Caco-2 (cell line): ENCODE data around the gene LYPD4. TPM values are rescaled to one million over a fixed set of nuclear protein-coding genes. Genes with fewer than 3 reads are reported as not detected.

Experiments
- Bru-seq: library from RNA; stranded (reverse); fragments of 400-500 nt; gene quantifications from one replicate; lab custom pipeline; 2021; lab: Mats Ljungman, UMichigan
- BruChase-seq, 2 experiments: library from RNA; stranded (reverse); fragments of 400-500 nt; gene quantifications; one replicate each; lab custom pipeline; 2021; lab: Mats Ljungman, UMichigan
- BruUV-seq: library from RNA; stranded (reverse); fragments of 400-500 nt; replicated peaks from 2 replicates; lab custom pipeline; 2021; lab: Mats Ljungman, UMichigan
- CTCF ChIA-PET: fragments of 300-600 bp; sonication (Branson Sonifier 250); formaldehyde crosslinking; loops from one replicate; lab custom pipeline; 2022; ENCODE audit warnings: antibody characterized with exemption; lab: Charles Lee
- POLR2A ChIA-PET: fragments of 300-600 bp; sonication (Branson Sonifier 250); formaldehyde crosslinking; loops from one replicate; lab custom pipeline; 2022; ENCODE audit warnings: antibody characterized with exemption; lab: Charles Lee
- DNase-seq, 2 experiments: peaks; one replicate each; pipeline versions ENCODE4 v3.0.0 to v3.0.0-alpha.2; 2020 to 2022
- H3K27me3 ChIP-seq: replicated peaks from 2 replicates; pipeline ENCODE4 v1.6.0; 2011; ENCODE audit warnings: low read length; ENCODE audit not compliant: control insufficient read depth, insufficient read depth
- H3K36me3 ChIP-seq: 2 replicates; pipeline ENCODE4 v1.5.1; 2011; ENCODE audit warnings: low read length; ENCODE audit not compliant: control insufficient read depth, insufficient read depth
- H3K4me1 ChIP-seq: fragments of 250-450 bp; sonication (Bioruptor Pico); 2 replicates; pipeline ENCODE4 v1.5.1; 2020; ENCODE audit warnings: mild to moderate bottlenecking
- H3K4me3 ChIP-seq: 2 replicates; pipeline ENCODE4 v1.5.1; 2011; ENCODE audit warnings: low read depth, mild to moderate bottlenecking, control low read depth, low read length
- H3K9me3 ChIP-seq: fragments of 250-450 bp; sonication (Bioruptor Pico); 2 replicates; pipeline ENCODE4 v1.5.1; 2020; ENCODE audit warnings: mild to moderate bottlenecking, moderate library complexity
- H3K27ac Mint-ChIP-seq: one replicate; pipeline ENCODE4 v1.8.0; 2022; ENCODE audit warnings: mixed read lengths; ENCODE audit not compliant: unreplicated experiment
- H3K27me3 Mint-ChIP-seq: one replicate; pipeline ENCODE4 v1.8.0; 2022; ENCODE audit warnings: mixed read lengths; ENCODE audit not compliant: insufficient read depth, unreplicated experiment
- H3K36me3 Mint-ChIP-seq: one replicate; pipeline ENCODE4 v1.8.0; 2022; ENCODE audit warnings: mild to moderate bottlenecking, mixed read lengths; ENCODE audit not compliant: insufficient read depth, unreplicated experiment
- H3K4me1 Mint-ChIP-seq: one replicate; pipeline ENCODE4 v1.8.0; 2022; ENCODE audit warnings: low read depth, mixed read lengths; ENCODE audit not compliant: unreplicated experiment
- H3K4me3 Mint-ChIP-seq: one replicate; pipeline ENCODE4 v1.8.0; 2022; ENCODE audit warnings: mild to moderate bottlenecking, moderate library complexity, mixed read lengths; ENCODE audit not compliant: unreplicated experiment
- H3K9me3 Mint-ChIP-seq: one replicate; pipeline ENCODE4 v1.8.0; 2022; ENCODE audit warnings: mixed read lengths; ENCODE audit not compliant: unreplicated experiment
- intact Hi-C: fragments of 100-400 bp; cut with micrococcal nuclease; formaldehyde crosslinking; loops from one replicate; pipeline ENCODE4 v1.10.0; 2022; ENCODE audit not compliant: unreplicated experiment
- long read RNA-seq: library from polyadenylated mRNA; stranded (forward); transcript quantifications from one replicate; pipeline ENCODE4 v2.0.0, GENCODE V29; 2022
- total RNA-seq: library from RNA; stranded (reverse); gene quantifications from 2 replicates; pipeline ENCODE4 v1.2.3, GENCODE V29; 2022
- TF ChIP-seq, protein P1 (sequence below), 2 experiments: fragments of 200-600 bp in 1 of 2; IDR thresholded peaks; 1 replicate in 1 of 2; 2 replicates in 1 of 2; pipeline versions ENCODE4 v1.5.1 to v1.8.0; 2011 to 2022; ENCODE audit warnings: antibody characterized with exemption in 1 of 2, control low read depth in 1 of 2, inconsistent platforms in 1 of 2, low read depth in 1 of 2, low read length in 1 of 2, mild to moderate bottlenecking in 1 of 2, moderate library complexity in 1 of 2; ENCODE audit not compliant: insufficient read depth in 1 of 2, severe bottlenecking in 1 of 2, unreplicated experiment in 1 of 2

LYPD4 gene, protein sequence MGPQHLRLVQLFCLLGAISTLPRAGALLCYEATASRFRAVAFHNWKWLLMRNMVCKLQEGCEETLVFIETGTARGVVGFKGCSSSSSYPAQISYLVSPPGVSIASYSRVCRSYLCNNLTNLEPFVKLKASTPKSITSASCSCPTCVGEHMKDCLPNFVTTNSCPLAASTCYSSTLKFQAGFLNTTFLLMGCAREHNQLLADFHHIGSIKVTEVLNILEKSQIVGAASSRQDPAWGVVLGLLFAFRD
- total RNA-seq (not detected in 2 replicates), Bru-seq, nascent RNA (not detected), BruChase-seq, experiment 1, labeled RNA remaining after a 2-hour chase (not detected), BruChase-seq, experiment 2, labeled RNA remaining after a 6-hour chase (percentile 6 among the genes with signal in this experiment)
- long read RNA-seq = 0 reads

DNA sequence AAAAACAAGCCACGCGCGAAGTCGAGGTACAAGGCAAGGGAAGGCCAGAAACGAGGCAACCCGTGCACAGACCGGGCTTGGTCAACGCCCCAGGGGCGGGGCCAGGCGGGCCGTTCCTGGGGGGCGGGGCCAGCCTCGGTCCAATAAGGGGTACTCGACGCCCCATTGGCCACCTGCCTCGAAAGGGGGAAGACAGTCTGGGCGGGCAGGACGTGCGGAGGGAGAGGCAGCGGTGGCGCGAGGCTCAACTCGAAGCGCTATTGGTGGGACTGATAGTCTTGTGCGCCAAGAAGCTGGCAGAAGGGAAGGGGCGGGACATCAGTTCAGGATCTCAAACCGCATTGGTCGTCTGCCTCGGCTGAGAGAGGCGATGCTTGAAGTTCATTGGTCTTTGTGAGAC lies at the start of gene LYPD4:
LYPD4 (minus strand) TSS at position 83 of the 400 bp plus-strand sequence. CDS start 5,398 bp downstream, outside the sequence.
- H3K4me3 ChIP-seq = no peak within 1 kb of the TSS
- Mint-ChIP-seq H3K36me3 (no peaks in the 10 kb centered on the region), H3K9me3 (peaks cover 13% of the 10 kb centered on the region), H3K27ac (no peak within 1 kb of the TSS), H3K27me3 (peaks cover 22% of the 10 kb centered on the region), H3K4me1 (no peaks in the 10 kb centered on the region), H3K4me3 (no peak within 1 kb of the TSS)
- POLR2A ChIA-PET = no interaction called here
- intact Hi-C loops = no loop called here
- no TSS peak for BruUV-seq
- DNase-seq = no peak
- TF ChIP-seq, protein P1, sequence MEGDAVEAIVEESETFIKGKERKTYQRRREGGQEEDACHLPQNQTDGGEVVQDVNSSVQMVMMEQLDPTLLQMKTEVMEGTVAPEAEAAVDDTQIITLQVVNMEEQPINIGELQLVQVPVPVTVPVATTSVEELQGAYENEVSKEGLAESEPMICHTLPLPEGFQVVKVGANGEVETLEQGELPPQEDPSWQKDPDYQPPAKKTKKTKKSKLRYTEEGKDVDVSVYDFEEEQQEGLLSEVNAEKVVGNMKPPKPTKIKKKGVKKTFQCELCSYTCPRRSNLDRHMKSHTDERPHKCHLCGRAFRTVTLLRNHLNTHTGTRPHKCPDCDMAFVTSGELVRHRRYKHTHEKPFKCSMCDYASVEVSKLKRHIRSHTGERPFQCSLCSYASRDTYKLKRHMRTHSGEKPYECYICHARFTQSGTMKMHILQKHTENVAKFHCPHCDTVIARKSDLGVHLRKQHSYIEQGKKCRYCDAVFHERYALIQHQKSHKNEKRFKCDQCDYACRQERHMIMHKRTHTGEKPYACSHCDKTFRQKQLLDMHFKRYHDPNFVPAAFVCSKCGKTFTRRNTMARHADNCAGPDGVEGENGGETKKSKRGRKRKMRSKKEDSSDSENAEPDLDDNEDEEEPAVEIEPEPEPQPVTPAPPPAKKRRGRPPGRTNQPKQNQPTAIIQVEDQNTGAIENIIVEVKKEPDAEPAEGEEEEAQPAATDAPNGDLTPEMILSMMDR (IDR thresholded peaks at IDR 0.05; ENCODE audit: insufficient read depth in 1 of 2, low read depth in 1 of 2, low read length in 1 of 2, severe bottlenecking in 1 of 2, unreplicated experiment in 1 of 2) = no peak
- no peaks in the 10 kb centered on the region for H3K9me3 ChIP-seq
- CTCF ChIA-PET = no interaction called here
- no peaks in the 10 kb centered on the region for H3K36me3 ChIP-seq
- no peaks in the 10 kb centered on the region for H3K4me1 ChIP-seq
- no peaks in the 10 kb centered on the region for H3K27me3 ChIP-seq

DNA sequence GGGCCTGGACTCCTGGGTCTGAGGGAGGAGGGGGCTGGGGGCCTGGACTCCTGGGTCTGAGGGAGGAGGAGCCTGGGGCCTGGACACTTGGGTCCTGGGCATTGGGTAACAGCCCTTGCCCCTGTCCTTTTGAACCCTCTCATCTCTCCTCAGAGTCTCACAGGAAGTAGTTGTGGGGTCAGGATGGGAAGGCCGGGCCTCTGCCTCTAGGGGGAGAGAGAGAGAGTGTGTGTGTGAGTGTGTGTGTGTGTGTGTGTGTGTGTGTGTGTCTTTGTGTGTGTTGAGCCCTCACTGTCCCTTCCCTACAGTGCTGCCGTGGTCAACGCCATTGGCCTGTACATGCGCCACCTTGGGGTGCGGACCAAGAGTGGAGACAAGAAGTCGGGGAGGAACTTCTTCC lies 49.4 kb upstream of the LYPD4 start:
- no peak overlapping the region for H3K4me3 Mint-ChIP-seq
- TF ChIP-seq, protein P1 (IDR thresholded peaks at IDR 0.05; ENCODE audit: insufficient read depth in 1 of 2, low read depth in 1 of 2, low read length in 1 of 2, severe bottlenecking in 1 of 2, unreplicated experiment in 1 of 2) = no peak
- peaks cover 3% of the 10 kb centered on the region for H3K36me3 ChIP-seq
- peaks cover 30% of the 10 kb centered on the region for H3K36me3 Mint-ChIP-seq
- no peaks in the 10 kb centered on the region for H3K9me3 Mint-ChIP-seq
- no peaks in the 10 kb centered on the region for H3K9me3 ChIP-seq
- peaks cover 5% of the 10 kb centered on the region; the same call in 1 of the 2 replicates for H3K4me1 ChIP-seq
- CTCF ChIA-PET = no interaction called here
- intact Hi-C loops = no loop called here
- H3K27me3 Mint-ChIP-seq = no peaks in the 10 kb centered on the region
- H3K4me3 ChIP-seq = no peak overlapping the region
- POLR2A ChIA-PET = no interaction called here
- no TSS peak for BruUV-seq
- DNase-seq = peak; percentile 45 to 61
- H3K4me1 Mint-ChIP-seq = peaks cover 7% of the 10 kb centered on the region
- no peaks in the 10 kb centered on the region for H3K27me3 ChIP-seq
- no peak overlapping the region for H3K27ac Mint-ChIP-seq

DNA sequence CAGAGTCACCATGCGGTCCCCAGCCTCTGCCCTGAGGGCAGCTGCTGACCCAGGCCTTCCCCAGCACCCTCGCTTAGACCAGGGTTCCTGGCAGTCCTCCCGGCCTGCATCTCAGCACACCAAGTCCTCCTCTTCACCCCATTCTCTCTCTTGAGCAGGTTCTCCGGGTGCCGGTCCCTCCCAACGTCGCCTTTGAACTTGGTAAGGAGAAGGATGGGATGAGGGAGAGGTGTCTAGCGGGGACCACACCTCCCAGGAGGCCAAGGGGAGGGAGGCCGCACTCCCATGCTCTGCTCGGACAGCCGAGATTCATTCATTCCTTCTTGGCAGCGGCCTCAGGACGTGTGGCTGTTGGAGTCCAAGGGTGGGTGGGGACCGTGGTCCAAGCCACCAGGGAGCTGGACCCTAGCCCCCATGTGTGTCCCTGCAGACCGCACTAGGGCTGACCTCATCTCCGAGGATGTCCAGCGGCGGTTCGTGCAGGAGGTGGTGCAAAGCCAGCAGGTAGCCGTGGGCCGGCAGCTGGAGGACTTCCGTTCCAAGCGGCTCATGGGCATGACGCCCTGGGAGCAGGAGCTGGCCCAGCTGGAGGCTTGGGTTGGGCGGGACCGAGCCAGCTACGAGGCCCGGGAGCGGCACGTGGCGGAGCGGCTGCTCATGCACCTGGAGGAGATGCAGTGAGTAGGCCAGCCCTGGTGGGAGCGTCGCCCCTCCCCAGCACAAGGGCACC lies 47.9 kb upstream of the LYPD4 start:
- no peak overlapping the region for H3K4me3 Mint-ChIP-seq
- H3K27ac Mint-ChIP-seq = no peak overlapping the region
- no peaks in the 10 kb centered on the region for H3K9me3 ChIP-seq
- CTCF ChIA-PET = no interaction called here
- intact Hi-C loops = no loop called here
- no peaks in the 10 kb centered on the region for H3K27me3 Mint-ChIP-seq
- H3K4me1 Mint-ChIP-seq = peaks cover 22% of the 10 kb centered on the region
- TF ChIP-seq, protein P1 (IDR thresholded peaks at IDR 0.05; ENCODE audit: insufficient read depth in 1 of 2, low read depth in 1 of 2, low read length in 1 of 2, severe bottlenecking in 1 of 2, unreplicated experiment in 1 of 2) = no peak
- H3K4me3 ChIP-seq = no peak overlapping the region
- H3K36me3 Mint-ChIP-seq = peaks cover 19% of the 10 kb centered on the region
- no TSS peak for BruUV-seq
- no peaks in the 10 kb centered on the region for H3K27me3 ChIP-seq
- no peaks in the 10 kb centered on the region for H3K9me3 Mint-ChIP-seq
- POLR2A ChIA-PET = no interaction called here
- DNase-seq = no peak
- H3K4me1 ChIP-seq = peaks cover 17% of the 10 kb centered on the region
- H3K36me3 ChIP-seq = peaks cover 5% of the 10 kb centered on the region
